Uterus (tissue), 2 donors: ENCODE results near the gene UPK1B.

Experiments used
- POLR2A ChIP-seq, 2 donors: fragments of 450-650 bp; IDR thresholded peaks; one replicate each; pipeline ENCODE4 v1.6.1; 2016; ENCODE audit warnings: antibody characterized with exemption in 2 of 2, mild to moderate bottlenecking in 1 of 2, moderate library complexity in 1 of 2
- TF ChIP-seq, protein P1 (sequence below), 4 experiments: fragments of 200-600 bp in 2 of 4; fragments of 450-650 bp in 2 of 4; sonication (generic) in 2 of 4; IDR thresholded peaks; one replicate each; pipeline ENCODE4 v1.5.1; 2016 to 2019; ENCODE audit warnings: antibody characterized with exemption in 4 of 4, mild to moderate bottlenecking in 2 of 4, moderate library complexity in 1 of 4

DNA sequence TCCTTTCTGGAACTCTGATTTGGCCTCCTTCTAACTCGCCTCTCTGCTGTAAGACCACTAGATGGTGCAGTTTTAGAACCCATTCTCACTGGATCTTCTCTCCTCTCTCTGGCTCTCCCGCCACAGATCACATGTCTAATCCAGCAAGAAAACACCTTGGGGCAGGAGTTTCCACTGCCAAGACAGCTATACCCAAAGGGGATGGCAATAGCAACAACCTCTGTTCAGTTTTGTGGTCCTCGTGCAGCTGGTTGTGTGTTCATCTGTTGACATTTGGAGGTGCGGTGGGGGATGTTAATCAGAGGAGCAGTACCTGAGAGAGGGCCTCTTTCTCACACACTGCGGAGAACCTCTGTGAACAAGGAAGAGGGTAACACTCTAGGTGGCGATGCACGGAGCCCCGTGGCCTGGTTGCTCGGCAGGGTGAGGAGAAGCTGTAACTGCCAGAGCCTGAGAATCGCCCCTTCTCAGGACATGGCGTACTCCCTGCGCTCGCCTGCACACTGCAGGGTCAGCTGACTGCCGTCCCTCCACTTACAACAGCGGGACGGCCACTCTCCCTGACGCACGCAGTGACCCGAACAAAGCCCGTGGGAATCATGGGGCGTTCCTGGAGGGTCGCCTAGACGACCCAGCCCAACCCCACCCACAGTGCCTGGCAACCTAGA, 27.8 kb upstream of the UPK1B start, which contains the start of gene TEX55:
- TF ChIP-seq, protein P1, sequence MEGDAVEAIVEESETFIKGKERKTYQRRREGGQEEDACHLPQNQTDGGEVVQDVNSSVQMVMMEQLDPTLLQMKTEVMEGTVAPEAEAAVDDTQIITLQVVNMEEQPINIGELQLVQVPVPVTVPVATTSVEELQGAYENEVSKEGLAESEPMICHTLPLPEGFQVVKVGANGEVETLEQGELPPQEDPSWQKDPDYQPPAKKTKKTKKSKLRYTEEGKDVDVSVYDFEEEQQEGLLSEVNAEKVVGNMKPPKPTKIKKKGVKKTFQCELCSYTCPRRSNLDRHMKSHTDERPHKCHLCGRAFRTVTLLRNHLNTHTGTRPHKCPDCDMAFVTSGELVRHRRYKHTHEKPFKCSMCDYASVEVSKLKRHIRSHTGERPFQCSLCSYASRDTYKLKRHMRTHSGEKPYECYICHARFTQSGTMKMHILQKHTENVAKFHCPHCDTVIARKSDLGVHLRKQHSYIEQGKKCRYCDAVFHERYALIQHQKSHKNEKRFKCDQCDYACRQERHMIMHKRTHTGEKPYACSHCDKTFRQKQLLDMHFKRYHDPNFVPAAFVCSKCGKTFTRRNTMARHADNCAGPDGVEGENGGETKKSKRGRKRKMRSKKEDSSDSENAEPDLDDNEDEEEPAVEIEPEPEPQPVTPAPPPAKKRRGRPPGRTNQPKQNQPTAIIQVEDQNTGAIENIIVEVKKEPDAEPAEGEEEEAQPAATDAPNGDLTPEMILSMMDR (IDR thresholded peaks at IDR 0.05), result peak in 1 of 4 experiments; percentile 14
- no peak for TF ChIP-seq POLR2A (IDR thresholded peaks at IDR 0.05)
